DMS114 treated with DMSO at 0.1 percent for 48 hours (cell line): Measurements from ENCODE around the gene PHAF1.

Experiments used
- DNase-seq: peaks from one replicate; lab custom pipeline; 2025; ENCODE audit not compliant: unreplicated experiment; lab: John Stamatoyannopoulos, UW

The PHAF1 gene

DNA sequence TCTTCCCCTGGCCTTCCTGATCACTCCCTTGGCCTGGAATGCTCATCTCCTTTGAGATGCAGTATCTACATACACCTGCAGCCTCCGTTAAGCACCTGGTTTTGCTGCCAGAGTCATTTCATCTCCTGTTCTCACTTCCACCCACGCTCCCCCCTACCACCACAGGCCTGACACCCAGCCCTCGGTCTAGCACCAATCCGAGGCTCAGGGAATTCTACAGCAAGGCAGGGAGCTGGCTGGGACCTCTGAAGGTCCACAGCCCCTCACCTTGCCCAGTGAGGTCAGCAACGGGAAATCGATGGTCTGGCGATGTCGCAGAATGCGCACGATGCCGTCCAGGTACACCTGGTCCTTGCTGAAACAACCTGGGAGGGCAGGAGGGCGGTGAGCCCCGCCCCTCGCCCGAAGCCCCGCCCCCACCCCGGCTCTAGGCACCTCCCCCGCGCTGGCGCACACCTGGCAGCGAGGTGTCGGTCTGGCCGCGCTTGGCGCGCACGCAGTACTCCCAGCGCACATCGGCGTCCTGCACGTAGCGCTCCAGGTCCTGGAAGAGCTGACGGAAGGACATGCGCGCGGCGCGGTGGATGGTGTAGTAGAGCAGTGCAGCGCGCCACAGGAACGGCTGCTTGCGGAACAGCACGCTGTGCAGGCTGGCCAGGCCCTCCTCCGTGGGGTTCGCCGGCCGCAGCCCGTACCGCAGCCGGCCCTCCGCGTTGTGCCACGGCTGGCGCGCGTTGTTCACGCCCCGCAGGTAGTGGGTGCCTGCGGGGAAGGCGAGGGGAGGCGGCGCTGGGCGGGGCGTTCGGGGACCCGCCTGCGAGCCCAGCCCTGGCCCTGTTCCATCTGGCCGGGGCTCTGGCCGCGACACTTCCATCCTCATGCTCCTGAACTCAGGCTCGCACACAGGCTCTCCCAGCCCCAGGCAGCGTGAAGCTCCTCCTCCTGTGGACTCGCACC, 68.3 kb downstream of the PHAF1 start:
- no peak for DNase-seq

- peak; percentile 45 for DNase-seq
Observed at GRCh38 chr16:67179421-67180080, 69.8 kb downstream of the PHAF1 start.

DNA sequence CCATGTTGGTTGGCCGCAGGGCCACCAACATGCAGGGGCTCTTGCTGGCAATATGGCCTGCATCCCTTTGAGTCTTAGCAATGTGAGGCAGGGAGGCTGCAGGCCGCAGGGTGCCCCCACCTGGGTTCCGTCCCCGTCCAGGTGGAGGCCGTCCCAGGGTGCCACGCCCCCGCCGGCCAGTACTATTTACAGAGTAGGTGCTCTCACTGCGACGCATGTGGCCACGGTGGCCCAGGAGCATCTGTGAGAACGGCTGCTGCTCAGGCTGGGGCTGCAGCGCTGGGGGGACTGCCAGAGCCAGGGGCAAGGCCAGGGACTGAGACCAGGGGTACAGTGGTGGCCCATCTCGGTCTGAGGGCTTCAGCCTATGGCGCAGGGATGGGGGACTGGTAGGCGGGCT, 70.4 kb downstream of the PHAF1 start:
- no peak for DNase-seq

GRCh38 chr16:67181346-67181745, 71.6 kb downstream of the PHAF1 start:
- DNase-seq: no peak

DNA sequence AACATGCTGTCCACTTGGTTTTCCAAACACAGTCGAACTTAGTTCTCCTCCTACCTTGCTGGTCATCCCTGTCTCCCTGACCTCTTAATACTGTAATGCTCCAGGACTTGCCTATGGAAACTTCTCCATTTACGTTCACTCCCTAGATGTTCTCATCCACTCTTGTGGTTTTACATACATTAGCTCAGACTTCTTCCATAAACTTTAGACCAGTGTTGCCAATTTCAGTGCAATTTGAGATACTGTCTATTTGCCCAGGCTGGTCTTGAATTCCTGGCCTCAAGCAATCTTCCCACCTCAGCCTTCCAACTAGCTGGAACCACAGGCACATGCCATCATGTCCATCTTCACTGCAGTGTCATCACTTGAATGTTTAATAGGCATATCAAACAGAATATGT, 72.5 kb downstream of the PHAF1 start:
- no peak for DNase-seq

DNA sequence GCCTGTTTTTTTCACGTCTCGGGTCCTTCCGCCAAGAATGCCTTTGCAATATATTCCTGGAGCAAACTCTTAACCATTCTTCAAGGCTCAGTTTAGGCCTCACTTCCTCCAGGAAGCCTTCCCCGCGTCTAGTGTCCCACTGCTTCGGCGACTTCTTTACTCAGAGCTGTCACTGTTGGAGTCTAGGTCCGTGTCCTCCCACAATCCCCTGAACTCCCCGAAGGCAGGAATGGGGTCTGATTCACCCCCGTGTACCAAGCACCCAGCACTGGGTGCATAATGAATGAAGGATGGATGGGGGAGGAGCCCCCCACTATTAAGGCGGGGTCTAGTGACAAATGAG, 73.5 kb downstream of the PHAF1 start:
- no peak for DNase-seq

GRCh38 chr16:67183627-67184452, 74.1 kb downstream of the PHAF1 start, which contains the start of gene MATCAP1:
TSS of gene MATCAP1 (minus strand) at chr16:67183963. CDS start at chr16:67180610, 3,353 bp downstream.
- peak; percentile 99 for DNase-seq

GRCh38 chr16:67184453-67184994, 74.8 kb downstream of the PHAF1 start:
- no peak for DNase-seq

DNA sequence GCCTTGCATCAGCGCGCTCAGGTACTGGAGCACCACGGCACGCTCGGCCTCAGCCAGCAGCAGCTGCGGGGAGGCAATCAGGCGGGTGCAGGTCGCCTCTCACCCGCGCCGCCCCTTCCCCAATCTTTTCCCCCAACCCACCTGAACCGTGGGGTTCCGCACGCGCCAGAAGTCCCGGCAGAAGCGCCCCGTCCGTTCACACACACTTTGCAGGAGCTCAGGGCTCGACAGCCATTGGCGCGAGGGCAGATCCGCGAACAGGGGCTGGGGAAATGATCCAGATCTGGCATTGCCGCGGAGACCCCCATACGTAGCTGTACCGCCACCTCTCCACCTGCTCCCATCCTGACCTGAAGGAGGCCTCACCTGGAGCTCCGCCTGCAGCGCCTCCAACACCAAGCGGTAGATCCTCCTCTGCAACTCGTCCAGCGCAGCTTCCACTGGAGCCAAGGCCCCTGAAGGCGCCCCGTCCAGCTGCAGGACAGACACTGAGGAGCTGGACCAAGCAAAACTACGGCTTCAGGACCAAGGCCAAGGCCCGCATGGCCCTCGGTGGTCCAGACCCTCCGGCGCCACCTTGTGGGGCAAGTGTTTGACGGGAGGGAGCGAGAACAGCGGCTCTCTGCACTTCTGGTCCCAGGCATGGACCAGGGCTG, 75.4 kb downstream of the PHAF1 start:
- DNase-seq: peak; percentile 71

GRCh38 chr16:67185651-67186134, 76.0 kb downstream of the PHAF1 start:
- DNase-seq: no peak

GRCh38 chr16:67186550-67186950, 76.8 kb downstream of the PHAF1 start:
- DNase-seq: no peak

GRCh38 chr16:67187175-67187890, 77.6 kb downstream of the PHAF1 start:
- no peak for DNase-seq

DNA sequence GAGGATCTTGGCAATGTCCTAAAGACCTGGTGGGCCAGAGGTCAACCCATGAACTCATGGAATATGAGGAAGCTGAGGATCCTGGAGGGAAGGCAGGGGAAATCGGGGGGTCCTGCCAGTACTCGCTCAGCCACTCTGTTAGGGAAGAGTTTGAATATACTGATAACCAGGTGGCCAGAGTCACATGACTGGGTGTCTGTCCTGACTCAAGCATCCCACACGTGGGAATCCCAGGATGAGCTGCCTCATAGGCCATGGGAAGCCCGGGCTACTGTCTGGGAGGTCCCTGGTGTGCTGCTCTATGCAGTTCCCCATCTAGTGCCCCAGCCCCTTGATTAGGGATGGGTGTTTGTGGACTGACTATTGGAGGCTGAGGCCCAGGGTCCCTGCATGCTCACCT, 78.6 kb downstream of the PHAF1 start:
- DNase-seq: no peak

GRCh38 chr16:67188798-67189197, 79.1 kb downstream of the PHAF1 start:
- DNase-seq: no peak

- DNase-seq: no peak
Observed at GRCh38 chr16:67190041-67190440, 80.3 kb downstream of the PHAF1 start, which contains the start of gene EXOC3L1. TSS of gene EXOC3L1 (minus strand) at chr16:67190136. CDS start at chr16:67189676, 460 bp downstream.

DNA sequence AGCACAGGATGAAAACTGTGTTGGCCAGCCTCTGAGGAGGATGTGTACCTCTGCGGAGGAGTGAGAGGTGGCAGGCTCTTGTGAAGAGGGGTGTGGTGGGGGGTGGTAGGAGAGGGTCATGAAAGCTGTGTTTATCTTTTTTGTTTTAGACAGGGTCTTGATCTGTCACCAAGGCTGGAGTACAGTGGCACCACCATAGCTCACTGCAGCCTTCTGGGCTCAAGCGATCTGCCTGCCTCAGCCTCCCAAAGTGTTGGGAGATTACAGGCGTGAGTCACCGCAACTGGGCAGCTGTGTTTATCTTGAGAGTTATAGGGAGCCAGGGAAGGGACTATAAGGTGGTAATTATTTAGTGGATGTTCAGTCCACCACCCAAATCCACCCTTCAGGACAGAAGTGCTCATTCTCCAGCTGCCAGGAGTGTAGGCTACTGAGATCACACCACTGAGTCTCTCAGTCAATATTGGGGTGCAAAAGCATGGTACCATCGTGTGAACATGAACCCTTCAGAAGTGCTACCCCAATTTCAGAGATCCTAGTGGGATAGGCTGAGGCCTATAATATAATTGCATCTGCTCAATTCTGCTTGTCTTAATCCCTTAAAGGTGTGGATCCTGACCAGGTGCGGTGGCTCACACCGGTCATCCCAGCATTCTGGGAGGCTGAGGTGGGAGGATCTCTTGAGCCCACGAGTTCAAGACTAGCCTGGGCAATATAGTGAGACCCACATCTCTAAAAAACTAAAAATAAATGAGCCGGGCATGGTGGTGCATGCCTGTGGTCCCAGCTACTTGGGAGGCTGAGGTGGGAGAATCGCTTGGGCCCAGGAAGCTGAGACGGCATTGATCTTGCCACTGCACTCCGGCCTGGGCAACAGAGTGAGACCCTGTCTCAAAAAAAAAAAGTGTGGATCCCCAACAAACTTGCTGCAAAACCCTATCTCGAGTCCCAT, 81.0 kb downstream of the PHAF1 start:
- DNase-seq: no peak

GRCh38 chr16:67191411-67191994, 81.8 kb downstream of the PHAF1 start:
- no peak for DNase-seq

- peak; percentile 88 for DNase-seq
Observed at GRCh38 chr16:67191995-67192681, 82.4 kb downstream of the PHAF1 start, which contains the start of gene E2F4. TSS of gene E2F4 (plus strand) at chr16:67192155. CDS start at chr16:67192228, 73 bp downstream.
